Ovary (tissue), 3 donors: ENCODE measurements around the gene LGALS12.

Source experiments
- CTCF ChIP-seq, 3 donors: fragments of 450-650 bp in 2 of 3; fragments of 200-600 bp in 1 of 3; IDR thresholded peaks; one replicate each; pipeline versions ENCODE4 v1.5.1 to v1.8.0; 2016 to 2022; ENCODE audit warnings: antibody characterized with exemption in 3 of 3, mild to moderate bottlenecking in 1 of 3
- POLR2A ChIP-seq: fragments of 450-650 bp; IDR thresholded peaks from one replicate; pipeline ENCODE4 v1.6.1; 2017; ENCODE audit warnings: antibody characterized with exemption, mild to moderate bottlenecking, moderate library complexity
- donor health status: DM: no; HTN: no; CAD: no.

- no peak for TF ChIP-seq CTCF (IDR thresholded peaks at IDR 0.05)
- TF ChIP-seq POLR2A: no peak
Observed at GRCh38 chr11:63503492-63503891, 2.4 kb upstream of the LGALS12 start.
